Endothelial cell of umbilical vein (primary cell): ENCODE data around the gene HOXD10. TPM values are rescaled to one million over a fixed set of nuclear protein-coding genes. Genes with fewer than 3 reads are reported as not detected.

Experiments used
- BruUV-seq: library from RNA; stranded (reverse); fragments of 400-500 nt; replicated peaks from 2 replicates; lab custom pipeline; 2021; lab: Mats Ljungman, UMichigan
- CTCF ChIA-PET: fragments of 300-600, 350-600 bp; sonication (Branson Sonifier 250); formaldehyde crosslinking; loops from one replicate; lab custom pipeline; 2021; ENCODE audit warnings: antibody characterized with exemption, inconsistent platforms; lab: Charles Lee
- POLR2A ChIA-PET: fragments of 300-600, 350-600 bp; sonication (Branson Sonifier 250); formaldehyde crosslinking; loops from one replicate; lab custom pipeline; 2021; ENCODE audit warnings: antibody characterized with exemption, inconsistent platforms; lab: Charles Lee
- DNase-seq: peaks from one replicate; pipeline ENCODE4 v3.0.0-alpha.2; 2011; ENCODE audit warnings: low read depth, low spot score
- FAIRE-seq: peaks from 2 replicates; lab custom pipeline; 2011; peaks lifted over from hg19 to GRCh38; lab: Jason Lieb, UNC
- H2AFZ ChIP-seq: 2 replicates; pipeline ENCODE4 v1.6.0; 2012; ENCODE audit warnings: low read depth, low read length, control low read depth, inconsistent platforms
- H3K27ac ChIP-seq: 2 replicates; pipeline ENCODE4 v1.5.1; 2011; ENCODE audit warnings: low read depth, mild to moderate bottlenecking, control low read depth, low read length, moderate library complexity; ENCODE audit not compliant: insufficient read depth
- H3K27me3 ChIP-seq, 2 experiments: 2 replicates each; pipeline versions ENCODE4 v1.6.0 to v1.6.1; 2011; ENCODE audit warnings: low read length in 2 of 2, mixed read lengths in 1 of 2; ENCODE audit not compliant: control insufficient read depth in 2 of 2, insufficient read depth in 2 of 2
- H3K36me3 ChIP-seq, 2 experiments: 2 replicates in 1 of 2; 3 replicates in 1 of 2; pipeline ENCODE4 v1.5.1; 2011; ENCODE audit warnings: low read length in 2 of 2, mild to moderate bottlenecking in 1 of 2, moderate library complexity in 1 of 2; ENCODE audit not compliant: control insufficient read depth in 2 of 2, insufficient read depth in 2 of 2; ENCODE audit errors: extremely low read depth in 1 of 2
- H3K4me1 ChIP-seq: 3 replicates; pipeline ENCODE4 v1.5.1; 2011; ENCODE audit warnings: mild to moderate bottlenecking, low read length; ENCODE audit not compliant: control insufficient read depth, insufficient read depth; ENCODE audit errors: extremely low read depth
- H3K4me2 ChIP-seq: 2 replicates; pipeline ENCODE4 v1.6.1; 2011; ENCODE audit warnings: low read length, control low read depth, mixed read lengths; ENCODE audit not compliant: insufficient read depth
- H3K4me3 ChIP-seq, 3 experiments: fragments of 200-600 bp in 1 of 3; sonication (generic), shearing (Covaris generic) in 1 of 3; replicated peaks in 1 of 3; 2 replicates each; pipeline ENCODE4 v1.5.1; 2011 to 2016; ENCODE audit warnings: control low read depth in 3 of 3, low read length in 3 of 3, mild to moderate bottlenecking in 2 of 3, inconsistent platforms in 1 of 3, low read depth in 1 of 3, moderate library complexity in 1 of 3; ENCODE audit not compliant: insufficient read depth in 1 of 3
- H3K79me2 ChIP-seq: 2 replicates; pipeline ENCODE4 v1.6.0; 2012; ENCODE audit warnings: low read length, inconsistent platforms; ENCODE audit not compliant: control insufficient read depth, insufficient read depth
- H3K9ac ChIP-seq: replicated peaks from 2 replicates; pipeline ENCODE3; 2011; ENCODE audit warnings: low read length, control low read depth; ENCODE audit not compliant: insufficient read depth; ENCODE audit errors: extremely low read depth
- H3K9me1 ChIP-seq: replicated peaks from 3 replicates; pipeline ENCODE4 v1.6.0; 2011; ENCODE audit warnings: mild to moderate bottlenecking, low read length; ENCODE audit not compliant: control insufficient read depth, insufficient read depth; ENCODE audit errors: extremely low read depth
- H3K9me3 ChIP-seq: replicated peaks from 2 replicates; pipeline ENCODE4 v1.5.1; 2012; ENCODE audit warnings: low read length, inconsistent platforms; ENCODE audit not compliant: control insufficient read depth, insufficient read depth
- H4K20me1 ChIP-seq: replicated peaks from 2 replicates; pipeline ENCODE3; 2011; ENCODE audit warnings: mild to moderate bottlenecking, low read length; ENCODE audit not compliant: control insufficient read depth, insufficient read depth; ENCODE audit errors: extremely low read depth
- EZH2 ChIP-seq: IDR thresholded peaks from 2 replicates; pipeline ENCODE4 v1.6.1; 2012; ENCODE audit warnings: borderline replicate concordance, low read depth, mild to moderate bottlenecking, moderate library complexity, low read length, inconsistent platforms; ENCODE audit not compliant: severe bottlenecking
- FOS ChIP-seq: IDR thresholded peaks from 2 replicates; pipeline ENCODE4 v1.6.1; 2011; ENCODE audit warnings: mild to moderate bottlenecking, low read length, moderate library complexity, borderline replicate concordance; ENCODE audit not compliant: insufficient read depth
- GATA2 ChIP-seq: IDR thresholded peaks from 2 replicates; pipeline ENCODE4 v1.7.0; 2011; ENCODE audit warnings: low read depth, mild to moderate bottlenecking, moderate library complexity, mixed read lengths, low read length; ENCODE audit not compliant: insufficient read length, insufficient read depth
- JUN ChIP-seq: IDR thresholded peaks from 2 replicates; pipeline ENCODE4 v1.6.1; 2011; ENCODE audit warnings: borderline replicate concordance, low read depth; ENCODE audit not compliant: insufficient read length, insufficient read depth
- MYC ChIP-seq: IDR thresholded peaks from one replicate; pipeline ENCODE4 v1.6.1; 2011; ENCODE audit warnings: mild to moderate bottlenecking, low read depth, low read length
- POLR2A ChIP-seq: IDR thresholded peaks from 2 replicates; pipeline ENCODE4 v1.6.1; 2012; ENCODE audit warnings: low read depth, mild to moderate bottlenecking, control low read depth, low read length
- POLR2AphosphoS5 ChIP-seq: IDR thresholded peaks from 2 replicates; pipeline ENCODE4 v1.6.1; 2012; ENCODE audit warnings: low read depth, mild to moderate bottlenecking, control low read depth, low read length, moderate library complexity; ENCODE audit not compliant: insufficient read depth
- dilution Hi-C: fragments of 300-500 bp; cut with MboI; formaldehyde crosslinking; loops from one replicate; pipeline ENCODE4 v1.15.0; 2019; ENCODE audit warnings: low sequenced_read_pairs; ENCODE audit not compliant: extremely low pct_ligation_motif_present
- intact Hi-C: fragments of 100-400 bp; cut with micrococcal nuclease; formaldehyde crosslinking; loops from one replicate; pipeline ENCODE4 v1.10.0; 2022
- polyA plus RNA-seq, 4 experiments: library from polyadenylated mRNA; depleted of rRNA in 3 of 4; stranded (reverse) in 3 of 4; unstranded in 1 of 4; fragments of >200 nt; gene quantifications; 2 replicates each; pipeline versions ENCODE4 v1.2.1 to v1.2.3, GENCODE V29; 2011 to 2012; ENCODE audit warnings: missing spikeins in 1 of 4
- total RNA-seq: library from RNA; stranded (reverse); gene quantifications from 2 replicates; pipeline ENCODE4 v1.2.3, GENCODE V29; 2021
- TF ChIP-seq, protein P1 (sequence below): IDR thresholded peaks from 2 replicates; pipeline ENCODE4 v1.6.1; 2011; ENCODE audit not compliant: insufficient read depth, insufficient read length
- TF ChIP-seq, protein P2 (sequence below), 2 donors: IDR thresholded peaks; 1 replicate in 1 of 2; 2 replicates in 1 of 2; pipeline ENCODE4 v1.5.1; 2011; ENCODE audit warnings: low read length in 2 of 2, mild to moderate bottlenecking in 2 of 2, moderate library complexity in 2 of 2, control low read depth in 1 of 2, inconsistent platforms in 1 of 2, low read depth in 1 of 2; ENCODE audit not compliant: insufficient read depth in 1 of 2; ENCODE audit errors: extremely low read depth in 1 of 2

Gene HOXD10
- total and polyA plus RNA-seq, 2 donors (not counting 3 experiments of a cell fraction or from before 2014, with no cell fraction given), result not detected

DNA sequence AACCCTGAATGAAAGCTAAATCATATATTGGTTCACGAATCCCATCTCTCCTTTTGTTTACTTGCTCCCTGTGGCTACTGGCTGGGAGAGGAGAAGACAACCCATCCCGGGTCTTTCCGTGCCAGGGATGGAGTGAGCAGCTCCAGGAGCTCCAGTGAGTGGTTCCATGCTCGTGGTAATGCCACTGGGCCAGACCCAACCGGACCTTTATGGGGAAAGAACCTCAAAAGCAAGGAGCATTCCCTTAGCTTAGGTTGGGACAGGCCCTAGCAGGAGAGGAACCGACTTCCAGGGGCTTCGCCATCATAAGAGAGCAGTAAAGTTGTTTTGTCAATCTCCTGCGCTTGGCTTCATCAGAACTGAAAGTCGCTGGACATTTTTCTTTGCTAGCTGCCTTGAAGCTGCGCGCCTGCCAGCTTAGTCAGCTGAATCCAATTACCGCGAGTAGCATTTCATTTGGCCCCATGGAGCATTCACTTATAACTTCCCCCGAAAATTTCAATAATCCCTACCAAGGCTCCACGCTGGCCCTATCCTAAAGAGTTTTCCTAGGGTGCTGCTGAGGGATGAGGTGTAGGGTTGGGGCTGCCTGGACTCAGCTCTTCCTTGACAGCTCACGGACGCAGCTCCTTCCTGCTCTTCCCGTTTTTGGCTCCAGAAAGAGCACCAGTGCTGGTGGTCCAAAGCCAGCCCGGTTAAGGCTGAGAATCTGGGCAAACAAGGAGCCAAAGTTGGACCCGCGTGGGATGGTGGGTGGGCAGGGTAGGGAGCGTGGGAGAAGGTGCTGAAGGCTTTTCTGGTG, 45.4 kb downstream of the HOXD10 start:
- dilution Hi-C loops (no loop called here), intact Hi-C loops (no loop called here)
- Histone ChIP-seq H3K27ac (no peak overlapping the region), H3K9me3 (no peaks in the 10 kb centered on the region), H3K9ac (no peak overlapping the region), H3K4me3 (no peak overlapping the region), H2AFZ (no peak overlapping the region), H3K36me3 (no peaks in the 10 kb centered on the region), H3K9me1 (no peaks in the 10 kb centered on the region), H3K4me1 (peaks cover 3% of the 10 kb centered on the region), H3K4me2 (no peak overlapping the region), H3K27me3 (peaks cover 5 to 15% of the 10 kb centered on the region in 2 experiments), H3K79me2 (no peaks in the 10 kb centered on the region), H4K20me1 (no peaks in the 10 kb centered on the region)
- FAIRE-seq, result no peak
- no peak for TF ChIP-seq POLR2AphosphoS5
- no peak for TF ChIP-seq GATA2
- TF ChIP-seq FOS, result no peak
- no peak for DNase-seq
- ChIA-PET POLR2A (no interaction called here), CTCF (interaction anchor here (0.7 to 3.4 kb wide), 10 partner anchors 9 to 1003 kb away, joined by 3 to 18 read pairs (median 4); partner anchors contain the start of gene MTX2)
- no TSS peak for BruUV-seq

DNA sequence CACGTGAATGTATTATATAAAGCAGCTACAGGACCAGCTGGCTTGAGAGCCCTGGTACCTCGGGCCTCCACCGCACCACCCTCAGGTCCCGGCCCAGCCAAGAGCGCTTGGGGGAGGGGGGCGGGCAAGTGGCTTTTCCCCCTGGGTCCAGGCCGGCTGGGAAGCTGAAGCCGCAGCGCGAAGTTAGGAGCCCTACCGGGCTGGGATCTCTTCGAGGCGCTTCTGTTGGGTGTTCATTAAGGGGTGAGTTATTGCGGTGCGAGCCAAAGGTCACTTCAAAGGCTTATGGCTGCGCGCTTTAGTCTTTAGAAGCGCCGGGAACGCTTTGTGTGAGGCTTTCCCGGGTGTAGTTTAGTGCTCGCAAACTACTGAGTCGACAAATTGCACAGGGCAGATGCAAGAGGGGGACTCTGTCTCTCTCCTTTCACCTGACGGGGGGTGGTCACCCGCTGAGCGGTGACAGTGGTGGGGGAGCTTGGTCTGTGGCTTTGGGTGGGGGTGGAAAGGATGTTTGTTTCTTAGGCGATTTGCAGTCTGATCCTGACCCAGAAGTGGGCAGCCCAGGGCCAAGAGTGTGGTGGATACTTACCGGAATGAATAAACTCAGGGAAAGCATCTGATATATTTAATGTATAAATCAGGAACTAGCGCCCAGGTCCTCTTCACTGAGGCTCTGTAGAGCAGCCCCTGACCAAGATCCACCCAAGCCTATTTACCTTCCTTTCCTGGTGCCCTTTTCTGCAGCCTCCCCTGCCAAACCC, 46.5 kb downstream of the HOXD10 start:
- no TSS peak for BruUV-seq
- no peak for FAIRE-seq
- Histone ChIP-seq H4K20me1 (no peaks in the 10 kb centered on the region), H3K9me3 (no peaks in the 10 kb centered on the region), H3K27ac (no peak overlapping the region), H3K9me1 (no peaks in the 10 kb centered on the region), H3K27me3 (peaks cover 5 to 15% of the 10 kb centered on the region in 2 experiments), H3K9ac (no peak overlapping the region), H3K79me2 (no peaks in the 10 kb centered on the region), H3K4me3 (no peak overlapping the region), H3K4me2 (no peak overlapping the region), H2AFZ (no peak overlapping the region), H3K36me3 (no peaks in the 10 kb centered on the region), H3K4me1 (peaks cover 3% of the 10 kb centered on the region)
- TF ChIP-seq, protein P1, sequence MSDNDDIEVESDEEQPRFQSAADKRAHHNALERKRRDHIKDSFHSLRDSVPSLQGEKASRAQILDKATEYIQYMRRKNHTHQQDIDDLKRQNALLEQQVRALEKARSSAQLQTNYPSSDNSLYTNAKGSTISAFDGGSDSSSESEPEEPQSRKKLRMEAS, result no peak
- TF ChIP-seq POLR2AphosphoS5 (no peak), MYC (no peak), POLR2A (no peak), FOS (no peak), JUN (no peak), GATA2 (no peak), EZH2 (no peak)
- TF ChIP-seq, protein P2, sequence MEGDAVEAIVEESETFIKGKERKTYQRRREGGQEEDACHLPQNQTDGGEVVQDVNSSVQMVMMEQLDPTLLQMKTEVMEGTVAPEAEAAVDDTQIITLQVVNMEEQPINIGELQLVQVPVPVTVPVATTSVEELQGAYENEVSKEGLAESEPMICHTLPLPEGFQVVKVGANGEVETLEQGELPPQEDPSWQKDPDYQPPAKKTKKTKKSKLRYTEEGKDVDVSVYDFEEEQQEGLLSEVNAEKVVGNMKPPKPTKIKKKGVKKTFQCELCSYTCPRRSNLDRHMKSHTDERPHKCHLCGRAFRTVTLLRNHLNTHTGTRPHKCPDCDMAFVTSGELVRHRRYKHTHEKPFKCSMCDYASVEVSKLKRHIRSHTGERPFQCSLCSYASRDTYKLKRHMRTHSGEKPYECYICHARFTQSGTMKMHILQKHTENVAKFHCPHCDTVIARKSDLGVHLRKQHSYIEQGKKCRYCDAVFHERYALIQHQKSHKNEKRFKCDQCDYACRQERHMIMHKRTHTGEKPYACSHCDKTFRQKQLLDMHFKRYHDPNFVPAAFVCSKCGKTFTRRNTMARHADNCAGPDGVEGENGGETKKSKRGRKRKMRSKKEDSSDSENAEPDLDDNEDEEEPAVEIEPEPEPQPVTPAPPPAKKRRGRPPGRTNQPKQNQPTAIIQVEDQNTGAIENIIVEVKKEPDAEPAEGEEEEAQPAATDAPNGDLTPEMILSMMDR (IDR thresholded peaks at IDR 0.05; ENCODE audit: extremely low read depth in 1 of 2, insufficient read depth in 1 of 2, low read depth in 1 of 2, low read length in 2 of 2), result no peak
- dilution Hi-C loops (no loop called here), intact Hi-C loops (no loop called here)
- no peak for DNase-seq
- ChIA-PET POLR2A (no interaction called here), CTCF (interaction anchor here (1.0 to 3.4 kb wide), 6 partner anchors 8 to 490 kb away, joined by 3 to 18 read pairs (median 4); no protein-coding TSS in a partner anchor)
